IMR-90 (cell line): ENCODE results near the gene SMARCA2.

Experiments
- CEBPB ChIP-seq: IDR thresholded peaks from 2 replicates; pipeline ENCODE4 v1.6.1; 2012; ENCODE audit warnings: low read depth, low read length, improper control_type of control experiment
- MAZ ChIP-seq: IDR thresholded peaks from 2 replicates; pipeline ENCODE4 v1.6.1; 2012; ENCODE audit warnings: low read depth, mild to moderate bottlenecking, low read length, improper control_type of control experiment, moderate library complexity, borderline replicate concordance
- POLR2A ChIP-seq: IDR thresholded peaks from 2 replicates; pipeline ENCODE4 v1.6.1; 2012; ENCODE audit warnings: mild to moderate bottlenecking, low read depth, low read length
- TF ChIP-seq, protein P1 (sequence below): conservative IDR thresholded peaks from 2 replicates; pipeline ENCODE4 v1.5.1; 2012; ENCODE audit warnings: mild to moderate bottlenecking, low read depth, low read length, improper control_type of control experiment

DNA sequence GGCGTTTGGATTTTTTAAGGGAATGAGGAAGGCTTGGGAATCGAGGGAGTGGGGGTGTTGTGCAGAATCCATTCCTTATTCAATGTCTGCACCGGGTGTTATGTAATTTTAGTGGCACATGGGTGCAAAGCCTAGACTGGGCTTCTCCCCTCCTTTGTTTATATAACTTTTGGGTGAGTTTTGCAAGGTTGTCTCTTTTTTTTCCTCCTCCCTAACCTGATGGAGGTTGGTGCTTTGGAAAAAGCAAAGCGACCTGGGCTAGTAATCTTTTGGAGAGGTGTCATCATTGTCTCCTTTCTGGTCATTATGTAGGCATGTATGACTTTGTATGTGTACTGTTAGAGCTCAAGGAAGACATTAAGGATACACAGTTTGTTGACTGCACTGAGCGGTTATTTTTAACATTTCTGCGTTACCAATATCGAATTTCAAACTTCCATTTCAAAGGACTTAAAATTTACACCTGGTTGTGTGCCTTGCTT is 3.1 kb downstream of the SMARCA2 start:
- no peak for TF ChIP-seq MAZ
- TF ChIP-seq, protein P1, sequence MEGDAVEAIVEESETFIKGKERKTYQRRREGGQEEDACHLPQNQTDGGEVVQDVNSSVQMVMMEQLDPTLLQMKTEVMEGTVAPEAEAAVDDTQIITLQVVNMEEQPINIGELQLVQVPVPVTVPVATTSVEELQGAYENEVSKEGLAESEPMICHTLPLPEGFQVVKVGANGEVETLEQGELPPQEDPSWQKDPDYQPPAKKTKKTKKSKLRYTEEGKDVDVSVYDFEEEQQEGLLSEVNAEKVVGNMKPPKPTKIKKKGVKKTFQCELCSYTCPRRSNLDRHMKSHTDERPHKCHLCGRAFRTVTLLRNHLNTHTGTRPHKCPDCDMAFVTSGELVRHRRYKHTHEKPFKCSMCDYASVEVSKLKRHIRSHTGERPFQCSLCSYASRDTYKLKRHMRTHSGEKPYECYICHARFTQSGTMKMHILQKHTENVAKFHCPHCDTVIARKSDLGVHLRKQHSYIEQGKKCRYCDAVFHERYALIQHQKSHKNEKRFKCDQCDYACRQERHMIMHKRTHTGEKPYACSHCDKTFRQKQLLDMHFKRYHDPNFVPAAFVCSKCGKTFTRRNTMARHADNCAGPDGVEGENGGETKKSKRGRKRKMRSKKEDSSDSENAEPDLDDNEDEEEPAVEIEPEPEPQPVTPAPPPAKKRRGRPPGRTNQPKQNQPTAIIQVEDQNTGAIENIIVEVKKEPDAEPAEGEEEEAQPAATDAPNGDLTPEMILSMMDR: no peak
- TF ChIP-seq CEBPB: no peak
- TF ChIP-seq POLR2A: no peak
